Esophagus muscularis mucosa (tissue), 4 donors: Measurements from ENCODE around the gene DEPDC5. TPM values are rescaled to one million over a fixed set of nuclear protein-coding genes. Genes with fewer than 3 reads are reported as not detected.

ENCODE experiments used
- DNase-seq: peaks from one replicate; pipeline ENCODE4 v3.0.0-alpha.2; 2017; ENCODE audit errors: extremely low spot score
- H3K27ac ChIP-seq, 4 donors: fragments of 200-600 bp; sonication (generic); replicated peaks in 1 of 4; 1 replicate in 3 of 4; 2 replicates in 1 of 4; pipeline ENCODE4 v1.5.1; 2016 to 2019; ENCODE audit warnings: mild to moderate bottlenecking in 1 of 4
- H3K27me3 ChIP-seq, 4 donors: fragments of 200-600 bp; sonication (generic); one replicate each; pipeline versions ENCODE4 v1.5.1 to v1.6.0; 2016 to 2019
- H3K36me3 ChIP-seq, 4 donors: fragments of 200-600 bp; sonication (generic); one replicate each; pipeline ENCODE4 v1.5.1; 2016 to 2019
- H3K4me1 ChIP-seq, 4 donors: fragments of 200-600 bp; sonication (generic); one replicate each; pipeline ENCODE4 v1.5.1; 2016 to 2019
- H3K4me3 ChIP-seq, 4 donors: fragments of 200-600 bp; sonication (generic); 1 replicate in 2 of 4; 2 replicates in 2 of 4; pipeline ENCODE4 v1.5.1; 2016 to 2019; ENCODE audit warnings: mild to moderate bottlenecking in 4 of 4, moderate library complexity in 1 of 4
- H3K9me3 ChIP-seq, 4 donors: fragments of 200-600 bp; sonication (generic); 1 replicate in 3 of 4; 2 replicates in 1 of 4; pipeline ENCODE4 v1.5.1; 2016 to 2019
- CTCF ChIP-seq, 3 experiments: fragments of 200-600 bp in 2 of 3; fragments of 450-650 bp in 1 of 3; sonication (generic) in 2 of 3; IDR thresholded peaks; one replicate each; pipeline ENCODE4 v1.5.1; 2017 to 2019; ENCODE audit warnings: antibody characterized with exemption in 3 of 3, mild to moderate bottlenecking in 2 of 3, moderate library complexity in 1 of 3
- EP300 ChIP-seq: sonication (generic); formaldehyde crosslinking; IDR thresholded peaks from one replicate; pipeline ENCODE4 v1.6.1; 2017; ENCODE audit warnings: antibody characterized with exemption
- POLR2A ChIP-seq: fragments of 450-650 bp; IDR thresholded peaks from one replicate; pipeline ENCODE4 v1.6.1; 2017; ENCODE audit warnings: antibody characterized with exemption, moderate library complexity, mild to moderate bottlenecking, low read depth
- POLR2AphosphoS5 ChIP-seq, 2 donors: sonication (generic); formaldehyde crosslinking; IDR thresholded peaks; one replicate each; pipeline ENCODE4 v1.6.1; 2017; ENCODE audit warnings: antibody characterized with exemption in 2 of 2
- WGBS: methylation state at CpG from one replicate; pipeline ENCODE4 v1.1.5; 2018; 5-methylcytosine and 5-hydroxymethylcytosine counted together
- intact Hi-C: fragments of 100-400 bp; cut with DNase I; formaldehyde crosslinking; loops from one replicate; pipeline ENCODE4 v1.15.1; 2023
- total RNA-seq, 4 donors: library from RNA; depleted of rRNA; stranded (reverse); fragments of >200 nt; gene quantifications; one replicate each; pipeline versions ENCODE4 v1.1.0 to v1.2.1, GENCODE V29; 2016

DEPDC5 gene
- total RNA-seq, 4 donors from 2014 or later, result 7.3 to 15.8 (median 12.6) TPM

DNA sequence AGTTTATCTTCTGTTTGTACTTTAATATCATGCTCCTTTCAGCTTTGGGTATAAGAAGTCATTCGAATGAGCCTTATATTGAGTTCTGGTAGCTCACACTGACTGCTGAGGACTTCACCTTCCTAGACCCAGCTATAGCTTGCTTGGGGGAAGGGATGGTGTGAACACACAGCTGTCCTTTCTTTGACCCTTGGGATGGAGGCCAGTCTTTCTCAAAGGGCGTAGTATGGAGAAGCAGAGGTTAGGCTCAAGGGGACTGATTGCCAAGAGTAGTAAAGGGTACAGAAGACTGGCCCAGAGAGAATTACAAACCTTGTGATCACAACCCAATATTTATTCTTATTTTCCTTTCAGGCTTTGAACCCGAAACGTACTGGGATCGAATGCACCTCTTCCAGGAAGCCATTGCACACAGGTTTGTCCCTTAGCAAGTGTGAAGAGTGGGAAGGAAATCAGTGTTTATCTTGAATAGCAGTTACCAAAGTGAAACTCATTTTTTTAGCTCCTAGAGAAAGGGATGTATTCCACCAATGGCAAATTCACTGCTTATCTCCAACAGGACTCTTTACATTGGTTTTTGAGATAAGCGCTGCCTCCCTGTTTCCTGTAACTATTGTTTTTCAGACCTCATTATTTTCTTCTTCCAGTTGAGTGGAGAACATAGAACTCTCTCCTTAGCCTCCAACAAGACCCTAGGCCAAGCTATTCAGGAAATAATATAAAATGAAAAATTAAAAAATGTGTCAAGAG, 147.7 kb downstream of the DEPDC5 start:
- TF ChIP-seq POLR2AphosphoS5 (IDR thresholded peaks at IDR 0.05) (no peak), CTCF (IDR thresholded peaks at IDR 0.05) (no peak), POLR2A (no peak), EP300 (no peak)
- H3K27ac ChIP-seq, result no peak overlapping the region
- WGBS, result 88% methylated on average over 6 of the region's 6 CpGs
- no peak for DNase-seq
- no peaks in the 10 kb centered on the region for H3K9me3 ChIP-seq
- no peaks in the 10 kb centered on the region for H3K4me1 ChIP-seq
- no peak overlapping the region for H3K4me3 ChIP-seq
- H3K27me3 ChIP-seq, result no peaks in the 10 kb centered on the region
- intact Hi-C loops, result no loop called here
- peaks cover 34 to 88% (median 57%) of the 10 kb centered on the region in 4 donors for H3K36me3 ChIP-seq

DNA sequence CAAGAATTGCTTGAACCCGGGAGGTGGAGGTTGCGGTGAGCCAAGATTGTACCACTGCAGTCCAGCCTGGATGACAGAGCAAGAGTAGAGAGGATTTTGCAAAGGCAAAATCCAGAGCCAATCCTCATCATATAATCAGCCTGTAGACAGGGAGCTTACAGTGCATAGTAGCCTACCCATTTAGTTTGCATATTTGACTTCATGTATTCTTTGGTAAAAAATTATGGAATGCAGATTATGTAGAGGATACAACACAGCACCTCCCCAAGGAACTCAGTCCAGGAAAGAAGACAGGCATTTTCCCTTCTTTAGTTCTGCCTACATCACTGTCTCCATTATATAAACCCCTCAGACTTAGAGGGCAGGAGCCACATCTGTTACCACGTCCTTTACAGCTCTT, 150.8 kb downstream of the DEPDC5 start:
- intact Hi-C loops, result no loop called here
- Histone ChIP-seq H3K4me1 (no peaks in the 10 kb centered on the region), H3K36me3 (peaks cover 17 to 82% (median 59%) of the 10 kb centered on the region in 4 donors), H3K27ac (no peak overlapping the region), H3K4me3 (no peak overlapping the region), H3K27me3 (no peaks in the 10 kb centered on the region), H3K9me3 (no peaks in the 10 kb centered on the region)
- 96% methylated on average over 3 of the region's 3 CpGs for WGBS
- TF ChIP-seq POLR2A (no peak), CTCF (IDR thresholded peaks at IDR 0.05) (no peak), EP300 (no peak)
- DNase-seq, result no peak

- H3K27me3 ChIP-seq, result no peaks in the 10 kb centered on the region
- H3K36me3 ChIP-seq, result peaks cover 16 to 84% (median 60%) of the 10 kb centered on the region in 4 donors
- no peaks in the 10 kb centered on the region for H3K4me1 ChIP-seq
- no peak for DNase-seq
- 92% methylated on average over 10 of the region's 10 CpGs for WGBS
- H3K4me3 ChIP-seq, result no peak overlapping the region
- TF ChIP-seq CTCF (IDR thresholded peaks at IDR 0.05) (no peak), POLR2A (no peak), EP300 (no peak), POLR2AphosphoS5 (IDR thresholded peaks at IDR 0.05) (no peak)
- intact Hi-C loops, result no loop called here
- no peaks in the 10 kb centered on the region for H3K9me3 ChIP-seq
- no peak overlapping the region for H3K27ac ChIP-seq
Observed at GRCh38 chr22:31905356-31905755, 151.5 kb downstream of the DEPDC5 start.

- Histone ChIP-seq H3K9me3 (no peaks in the 10 kb centered on the region), H3K27me3 (no peaks in the 10 kb centered on the region), H3K4me1 (no peaks in the 10 kb centered on the region), H3K36me3 (peaks cover 16 to 87% (median 63%) of the 10 kb centered on the region in 4 donors), H3K27ac (no peak overlapping the region), H3K4me3 (no peak overlapping the region)
- WGBS, result 93% methylated on average over 6 of the region's 16 CpGs
- intact Hi-C loops, result no loop called here
- DNase-seq, result no peak
- TF ChIP-seq POLR2AphosphoS5 (IDR thresholded peaks at IDR 0.05) (no peak), EP300 (no peak), POLR2A (no peak)
Observed at GRCh38 chr22:31906086-31906485, 152.3 kb downstream of the DEPDC5 start.

DNA sequence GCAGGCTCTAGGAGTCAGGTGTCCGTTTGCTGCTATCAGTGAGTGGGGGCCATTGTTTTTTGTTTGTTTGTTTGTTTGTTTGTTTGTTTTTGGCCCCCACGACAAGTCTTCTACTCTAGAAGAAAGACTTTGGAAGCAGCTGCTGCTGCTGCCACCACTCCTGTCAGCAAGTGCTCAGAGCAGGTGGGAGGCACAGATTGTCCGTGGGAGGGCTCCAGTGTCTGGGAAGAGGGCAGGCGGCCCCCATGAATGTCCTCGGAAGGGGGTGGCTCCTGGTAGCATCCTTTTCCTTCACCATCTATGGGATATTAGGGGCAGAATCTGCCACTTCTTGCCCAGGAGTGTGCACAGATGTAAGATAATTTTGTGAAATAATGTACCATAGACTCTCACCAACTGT, 152.8 kb downstream of the DEPDC5 start:
- no peak for DNase-seq
- WGBS, result 87% methylated on average over 5 of the region's 5 CpGs
- TF ChIP-seq POLR2AphosphoS5 (IDR thresholded peaks at IDR 0.05) (no peak), EP300 (no peak), POLR2A (no peak), CTCF (IDR thresholded peaks at IDR 0.05) (no peak)
- Histone ChIP-seq H3K4me3 (no peak overlapping the region), H3K27me3 (no peaks in the 10 kb centered on the region), H3K27ac (no peak overlapping the region), H3K9me3 (no peaks in the 10 kb centered on the region), H3K4me1 (no peaks in the 10 kb centered on the region), H3K36me3 (peaks cover 15 to 85% (median 60%) of the 10 kb centered on the region in 4 donors)
- intact Hi-C loops, result no loop called here
